IMR-90 (cell line): ENCODE data around the gene PALM. TPM values are rescaled to one million over a fixed set of nuclear protein-coding genes. Genes with fewer than 3 reads are reported as not detected.

Experiments
- ATAC-seq: fragments of 200-7000 bp; cut with Tn5 transposase; 2 replicates; pipeline ENCODE4 v1.9.1; 2020; ENCODE audit warnings: low read depth, mild to moderate bottlenecking, moderate library complexity
- BruUV-seq: library from RNA; stranded (reverse); fragments of 400-500 nt; replicated peaks from 2 replicates; lab custom pipeline; 2021; lab: Mats Ljungman, UMichigan
- CTCF ChIA-PET: fragments of 300-600 bp; formaldehyde crosslinking; extraction: SDS; loops from one replicate; lab custom pipeline; 2021; ENCODE audit warnings: antibody characterized with exemption; lab: Yijun Ruan, JAX
- POLR2A ChIA-PET: fragments of 300-600 bp; sonication (Branson Sonifier 250); formaldehyde crosslinking; loops from one replicate; lab custom pipeline; 2022; ENCODE audit warnings: antibody characterized with exemption; ENCODE audit not compliant: unreplicated experiment; lab: Charles Lee
- DNase-seq: peaks from one replicate; pipeline ENCODE4 v3.0.0; 2013
- H2AFZ ChIP-seq: replicated peaks from 2 replicates; pipeline ENCODE3; 2013; ENCODE audit warnings: low read length, mild to moderate bottlenecking; ENCODE audit not compliant: poor library complexity
- H2AK5ac ChIP-seq: 2 replicates; pipeline ENCODE4 v1.6.1; 2013; ENCODE audit warnings: low read depth, low read length, inconsistent platforms
- H2AK9ac ChIP-seq: replicated peaks from 2 replicates; pipeline ENCODE3; 2013; ENCODE audit warnings: mild to moderate bottlenecking, low read depth, low read length, moderate library complexity; ENCODE audit not compliant: poor library complexity
- H2BK120ac ChIP-seq: 2 replicates; pipeline ENCODE4 v1.6.1; 2013; ENCODE audit warnings: low read depth, low read length, inconsistent platforms
- H2BK15ac ChIP-seq: 3 replicates; pipeline ENCODE4 v1.6.1; 2013; ENCODE audit warnings: low read depth, low read length, inconsistent platforms
- H2BK20ac ChIP-seq: 2 replicates; pipeline ENCODE4 v1.6.1; 2013; ENCODE audit warnings: low read depth, mild to moderate bottlenecking, inconsistent platforms, low read length, moderate library complexity
- H2BK5ac ChIP-seq: 2 replicates; pipeline ENCODE4 v1.6.1; 2013; ENCODE audit warnings: mild to moderate bottlenecking, low read depth, low read length, inconsistent platforms; ENCODE audit not compliant: poor library complexity, severe bottlenecking
- H3K14ac ChIP-seq: replicated peaks from 2 replicates; pipeline ENCODE4 v1.6.1; 2013; ENCODE audit warnings: low read depth, low read length, inconsistent platforms
- H3K18ac ChIP-seq: 2 replicates; pipeline ENCODE4 v1.6.1; 2013; ENCODE audit warnings: low read depth, low read length, control low read depth
- H3K23ac ChIP-seq: 2 replicates; pipeline ENCODE4 v1.6.1; 2013; ENCODE audit warnings: low read depth, low read length, inconsistent platforms
- H3K27ac ChIP-seq: 2 replicates; pipeline ENCODE4 v1.5.1; 2013; ENCODE audit warnings: mild to moderate bottlenecking, control low read depth, low read length; ENCODE audit not compliant: insufficient read depth
- H3K27me3 ChIP-seq: 2 replicates; pipeline ENCODE4 v1.6.1; 2013; ENCODE audit warnings: low read length; ENCODE audit not compliant: control insufficient read depth, insufficient read depth
- H3K36me3 ChIP-seq: 2 replicates; pipeline ENCODE4 v1.6.1; 2013; ENCODE audit warnings: low read length, mixed read lengths; ENCODE audit not compliant: control insufficient read depth, insufficient read depth
- H3K4ac ChIP-seq: 2 replicates; pipeline ENCODE4 v1.6.1; 2013; ENCODE audit warnings: low read depth, low read length, inconsistent platforms
- H3K4me1 ChIP-seq: 2 replicates; pipeline ENCODE4 v1.6.1; 2013; ENCODE audit warnings: low read length, mixed read lengths; ENCODE audit not compliant: control insufficient read depth, insufficient read depth
- H3K4me2 ChIP-seq: 2 replicates; pipeline ENCODE4 v1.6.1; 2013; ENCODE audit warnings: low read depth, mild to moderate bottlenecking, control low read depth, low read length, moderate library complexity
- H3K4me3 ChIP-seq: 2 replicates; pipeline ENCODE4 v1.5.1; 2013; ENCODE audit warnings: low read depth, mild to moderate bottlenecking, control low read depth, low read length, moderate library complexity; ENCODE audit not compliant: insufficient read depth
- H3K56ac ChIP-seq: 2 replicates; pipeline ENCODE4 v1.6.1; 2013; ENCODE audit warnings: low read length, inconsistent platforms; ENCODE audit not compliant: insufficient read depth; ENCODE audit errors: extremely low read depth
- H3K79me1 ChIP-seq, 2 experiments: 2 replicates each; pipeline ENCODE4 v1.6.1; 2013; ENCODE audit warnings: low read length in 2 of 2, inconsistent platforms in 1 of 2, low read depth in 1 of 2
- H3K9ac ChIP-seq: 2 replicates; pipeline ENCODE4 v1.6.1; 2013; ENCODE audit warnings: low read depth, low read length, control low read depth
- H3K9me1 ChIP-seq: 2 replicates; pipeline ENCODE4 v1.6.1; 2013; ENCODE audit warnings: low read length, inconsistent platforms; ENCODE audit not compliant: insufficient read depth
- H3K9me3 ChIP-seq: 2 replicates; pipeline ENCODE4 v1.6.1; 2013; ENCODE audit warnings: low read length; ENCODE audit not compliant: control insufficient read depth, insufficient read depth
- H4K20me1 ChIP-seq: 2 replicates; pipeline ENCODE4 v1.6.1; 2013; ENCODE audit warnings: low read length, inconsistent platforms; ENCODE audit not compliant: insufficient read depth
- H4K5ac ChIP-seq: 2 replicates; pipeline ENCODE4 v1.6.1; 2013; ENCODE audit warnings: mild to moderate bottlenecking, low read depth, low read length, control low read depth
- H4K8ac ChIP-seq, 2 experiments: 2 replicates each; pipeline ENCODE4 v1.6.1; 2013; ENCODE audit warnings: low read depth in 2 of 2, low read length in 2 of 2, control low read depth in 1 of 2, inconsistent platforms in 1 of 2
- H4K91ac ChIP-seq: 2 replicates; pipeline ENCODE4 v1.6.1; 2013; ENCODE audit warnings: low read depth, low read length, inconsistent platforms; ENCODE audit not compliant: insufficient read depth
- MAFK ChIP-seq: IDR thresholded peaks from 2 replicates; pipeline ENCODE4 v1.6.1; 2012; ENCODE audit warnings: low read depth, low read length, improper control_type of control experiment
- WGBS, 2 experiments: methylation state at CpG; one replicate each; pipeline versions ENCODE4 v1.1.5 to v1.1.7; 2013; ENCODE audit warnings: missing lambda C conversion rate in 2 of 2; ENCODE audit not compliant: insufficient read length in 1 of 2; ENCODE audit errors: extremely low coverage in 2 of 2; 5-methylcytosine and 5-hydroxymethylcytosine counted together
- dilution Hi-C: fragments of 300-500 bp; cut with HindIII; formaldehyde crosslinking; loops from one replicate; pipeline ENCODE4 v1.14.3; 2018; ENCODE audit warnings: low sequenced_read_pairs; ENCODE audit not compliant: unreplicated experiment
- in situ Hi-C: fragments of 300-500 bp; cut with MboI; formaldehyde crosslinking; loops from 3 replicates; pipeline ENCODE4 v1.14.3; 2019; ENCODE audit warnings: low sequenced_read_pairs, inconsistent platforms, mixed read lengths
- intact Hi-C: fragments of 100-400 bp; cut with micrococcal nuclease; formaldehyde crosslinking; loops from 2 replicates; pipeline ENCODE4 v1.10.0; 2022
- polyA plus RNA-seq, 3 experiments: library from polyadenylated mRNA; depleted of rRNA; stranded (reverse); fragments of >200 nt; gene quantifications; 2 replicates each; pipeline ENCODE4 v1.2.3, GENCODE V29; 2012; ENCODE audit warnings: low replicate concordance in 1 of 3
- total RNA-seq: library from RNA; depleted of rRNA; stranded (reverse); fragments of >200 nt; gene quantifications from 2 replicates; pipeline ENCODE4 v1.2.3, GENCODE V29; 2012
- TF ChIP-seq, protein P1 (sequence below): fragments of 150-350 bp; IDR thresholded peaks from 2 replicates; pipeline ENCODE4 v1.6.1; 2017; ENCODE audit warnings: mild to moderate bottlenecking, antibody characterized with exemption, low read length, low read depth

Gene PALM
- total and polyA plus RNA-seq, 2 of the 4 experiments (the other 2 are of a cell fraction) = 2.2 to 7.4 TPM

DNA sequence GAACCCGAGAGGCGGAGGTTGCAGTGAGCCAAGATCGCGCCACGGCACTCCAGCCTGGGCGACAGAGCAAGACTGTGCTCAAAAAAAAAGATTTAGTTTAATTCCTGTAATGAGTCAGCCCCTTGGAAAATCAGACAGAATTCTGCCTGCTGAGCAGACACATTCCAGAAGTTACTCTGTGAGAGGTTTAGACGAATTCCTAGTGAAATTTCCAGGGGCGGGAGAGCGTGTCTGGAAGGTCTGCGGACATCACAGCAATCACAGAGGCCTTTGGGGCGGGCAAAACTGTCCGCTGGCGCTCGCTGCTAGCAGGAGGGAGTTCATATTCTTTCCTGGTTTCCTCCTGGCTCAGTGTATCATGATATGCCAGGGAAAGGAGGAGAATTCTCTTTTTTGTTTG lies 59.7 kb downstream of the PALM start:
- intact Hi-C loops (no loop called here), in situ Hi-C loops (loop anchor here (10.0 kb wide), 1 partner anchor 216 kb away; the partner anchor contains the start of gene WDR18), dilution Hi-C loops (no loop called here)
- no peaks in the 10 kb centered on the region; the same call in 1 of the 2 replicates for H3K27me3 ChIP-seq
- no peak overlapping the region for H2BK5ac ChIP-seq
- H4K5ac ChIP-seq = no peak overlapping the region
- peak; percentile 90 for ATAC-seq
- ChIA-PET CTCF (no interaction called here), POLR2A (no interaction called here)
- no peak overlapping the region for H2BK20ac ChIP-seq
- H3K79me1 ChIP-seq = no peaks in the 10 kb centered on the region
- DNase-seq = peak; percentile 83
- H4K20me1 ChIP-seq = no peaks in the 10 kb centered on the region
- TF ChIP-seq, protein P1, sequence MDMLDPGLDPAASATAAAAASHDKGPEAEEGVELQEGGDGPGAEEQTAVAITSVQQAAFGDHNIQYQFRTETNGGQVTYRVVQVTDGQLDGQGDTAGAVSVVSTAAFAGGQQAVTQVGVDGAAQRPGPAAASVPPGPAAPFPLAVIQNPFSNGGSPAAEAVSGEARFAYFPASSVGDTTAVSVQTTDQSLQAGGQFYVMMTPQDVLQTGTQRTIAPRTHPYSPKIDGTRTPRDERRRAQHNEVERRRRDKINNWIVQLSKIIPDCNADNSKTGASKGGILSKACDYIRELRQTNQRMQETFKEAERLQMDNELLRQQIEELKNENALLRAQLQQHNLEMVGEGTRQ = no peak
- peak; percentile 91 for TF ChIP-seq MAFK
- H3K14ac ChIP-seq = no peak overlapping the region
- no peak overlapping the region for H3K23ac ChIP-seq
- H3K9me3 ChIP-seq = no peaks in the 10 kb centered on the region
- H3K9ac ChIP-seq = no peak overlapping the region
- no peak overlapping the region for H2BK15ac ChIP-seq
- no peak overlapping the region for H4K91ac ChIP-seq
- H3K4me2 ChIP-seq = 0 out of 2 replicates have a peak overlapping the region, but pooled peaks have one; percentile 47
- peak overlapping the region; percentile 52 for H2AFZ ChIP-seq
- no peak overlapping the region for H2AK9ac ChIP-seq
- H3K9me1 ChIP-seq = no peaks in the 10 kb centered on the region
- no peak overlapping the region for H3K27ac ChIP-seq
- H2BK120ac ChIP-seq = peak overlapping the region; percentile 3; the same call in 1 of the 2 replicates
- WGBS, 2 experiments = 58% methylated on average over 6 of the region's 14 CpGs; no CpG with 5 or more reads in 1 of the 2 experiments
- no peak overlapping the region for H4K8ac ChIP-seq
- no peak overlapping the region for H3K56ac ChIP-seq
- no peaks in the 10 kb centered on the region for H3K36me3 ChIP-seq
- H3K4me3 ChIP-seq = no peak overlapping the region
- H3K4me1 ChIP-seq = no peaks in the 10 kb centered on the region
- H2AK5ac ChIP-seq = no peak overlapping the region
- H3K18ac ChIP-seq = no peak overlapping the region
- no TSS peak for BruUV-seq
- H3K4ac ChIP-seq = no peak overlapping the region
